B cell (primary cell): Measurements from ENCODE around the gene CCDC91. TPM values are rescaled to one million over a fixed set of nuclear protein-coding genes. Genes with fewer than 3 reads are reported as not detected.
"Not testable (repeated sequence)": the region's sequence is repeated elsewhere in the genome, so short reads cannot be mapped to it uniquely, and the experiment has no call there.

Source experiments
- ATAC-seq: fragments of 200-7000 bp; cut with Tn5 transposase; one replicate; pipeline ENCODE4 v1.10.0; 2021; ENCODE audit warnings: low read depth, mild to moderate bottlenecking, moderate number of reproducible peaks, moderate library complexity
- CTCF ChIA-PET: fragments of 350-600 bp; sonication (Branson Sonifier 250); formaldehyde crosslinking; loops from one replicate; lab custom pipeline; 2021; ENCODE audit warnings: antibody characterized with exemption, inconsistent platforms; lab: Charles Lee
- POLR2A ChIA-PET: fragments of 350-600 bp; sonication (Branson Sonifier 250); formaldehyde crosslinking; loops from one replicate; lab custom pipeline; 2021; ENCODE audit warnings: antibody characterized with exemption; lab: Charles Lee
- DNase-seq: peaks from one replicate; pipeline ENCODE4 v3.0.0; 2013
- H2AFZ ChIP-seq: 2 replicates; pipeline ENCODE4 v1.6.1; 2012; ENCODE audit warnings: mild to moderate bottlenecking, low read depth, low read length; ENCODE audit not compliant: insufficient read depth, poor library complexity, severe bottlenecking
- H3K27ac ChIP-seq, 2 donors: 1 replicate in 1 of 2; 2 replicates in 1 of 2; pipeline ENCODE4 v1.5.1; 2012 to 2013; ENCODE audit warnings: low read length in 2 of 2, mild to moderate bottlenecking in 2 of 2, moderate library complexity in 1 of 2
- H3K27me3 ChIP-seq, 4 experiments: fragments of 200-600 bp in 1 of 4; sonication (generic) in 1 of 4; replicated peaks in 1 of 4; 1 replicate in 2 of 4; 2 replicates in 2 of 4; pipeline versions ENCODE4 v1.6.1 to v1.7.0; 2013 to 2016; ENCODE audit warnings: low read length in 3 of 4, mild to moderate bottlenecking in 2 of 4, mixed read lengths in 1 of 4, moderate library complexity in 1 of 4; ENCODE audit not compliant: insufficient read depth in 4 of 4, control insufficient read depth in 3 of 4; ENCODE audit errors: control extremely low read depth in 1 of 4
- H3K36me3 ChIP-seq, 2 experiments: replicated peaks in 1 of 2; 1 replicate in 1 of 2; 2 replicates in 1 of 2; pipeline versions ENCODE4 v1.6.1 to v1.7.1; 2013; ENCODE audit warnings: low read length in 1 of 2; ENCODE audit not compliant: insufficient read depth in 2 of 2, control insufficient read depth in 1 of 2; ENCODE audit errors: control extremely low read depth in 1 of 2, extremely low read depth in 1 of 2
- H3K4me1 ChIP-seq, 2 donors: fragments of 200-600 bp in 1 of 2; sonication (generic) in 1 of 2; 1 replicate in 1 of 2; 2 replicates in 1 of 2; pipeline versions ENCODE4 v1.5.1 to v1.6.1; 2013 to 2017; ENCODE audit warnings: low read length in 2 of 2; ENCODE audit not compliant: control insufficient read depth in 2 of 2, insufficient read depth in 2 of 2
- H3K4me2 ChIP-seq: replicated peaks from 2 replicates; pipeline ENCODE3; 2012; ENCODE audit warnings: mild to moderate bottlenecking, low read depth, low read length; ENCODE audit not compliant: poor library complexity, severe bottlenecking
- H3K4me3 ChIP-seq, 5 experiments: fragments of 200-600 bp in 1 of 5; sonication (generic) in 1 of 5; 1 replicate in 3 of 5; 2 replicates in 2 of 5; pipeline versions ENCODE4 v1.5.1 to v1.7.0; 2011 to 2016; ENCODE audit warnings: low read length in 4 of 5, mild to moderate bottlenecking in 4 of 5, low read depth in 2 of 5, control low read depth in 1 of 5, moderate library complexity in 1 of 5; ENCODE audit not compliant: insufficient read depth in 1 of 5; ENCODE audit errors: control extremely low read depth in 1 of 5, extremely low read depth in 1 of 5
- H3K79me2 ChIP-seq: fragments of 200-600 bp; sonication (generic); one replicate; pipeline ENCODE4 v1.6.0; 2016; ENCODE audit warnings: low read length; ENCODE audit not compliant: control insufficient read depth, insufficient read depth
- H3K9ac ChIP-seq: fragments of 200-600 bp; sonication (generic); 2 replicates; pipeline ENCODE4 v1.6.1; 2017; ENCODE audit warnings: mild to moderate bottlenecking, low read length, moderate library complexity
- H3K9me3 ChIP-seq, 3 donors: one replicate each; pipeline versions ENCODE4 v1.6.1 to v1.7.1; 2013; ENCODE audit warnings: low read length in 2 of 3; ENCODE audit not compliant: control insufficient read depth in 2 of 3, insufficient read depth in 1 of 3; ENCODE audit errors: control extremely low read depth in 1 of 3
- H4K20me1 ChIP-seq: 2 replicates; pipeline ENCODE4 v1.6.0; 2012; ENCODE audit warnings: mild to moderate bottlenecking, low read length; ENCODE audit not compliant: insufficient read depth, control insufficient read depth, poor library complexity, severe bottlenecking
- H3K27ac Mint-ChIP-seq: one replicate; pipeline ENCODE4 v1.8.0; 2021; ENCODE audit warnings: mixed read lengths
- H3K27me3 Mint-ChIP-seq: one replicate; pipeline ENCODE4 v1.8.0; 2021; ENCODE audit warnings: mixed read lengths
- H3K4me1 Mint-ChIP-seq: one replicate; pipeline ENCODE4 v1.8.0; 2021; ENCODE audit warnings: mixed read lengths
- H3K4me3 Mint-ChIP-seq: one replicate; pipeline ENCODE4 v1.8.0; 2021; ENCODE audit warnings: mixed read lengths
- H3K9me3 Mint-ChIP-seq: one replicate; pipeline ENCODE4 v1.8.0; 2022; ENCODE audit warnings: mixed read lengths; ENCODE audit not compliant: insufficient read depth
- CTCF ChIP-seq: fragments of 200-600 bp; IDR thresholded peaks from one replicate; pipeline ENCODE4 v1.8.0; 2022; ENCODE audit warnings: antibody characterized with exemption, mild to moderate bottlenecking
- EZH2 ChIP-seq: IDR thresholded peaks from 2 replicates; pipeline ENCODE4 v1.6.1; 2012; ENCODE audit warnings: borderline replicate concordance, low read depth, mild to moderate bottlenecking, moderate library complexity, low read length; ENCODE audit not compliant: insufficient read depth, poor library complexity, severe bottlenecking
- WGBS: methylation state at CpG from one replicate; pipeline ENCODE4 v1.1.5; 2013; ENCODE audit warnings: missing lambda C conversion rate; ENCODE audit not compliant: insufficient coverage; 5-methylcytosine and 5-hydroxymethylcytosine counted together
- intact Hi-C: fragments of 100-400 bp; cut with micrococcal nuclease; formaldehyde crosslinking; loops from one replicate; pipeline ENCODE4 v1.10.0; 2022
- polyA plus RNA-seq: library from polyadenylated mRNA; depleted of rRNA; stranded (reverse); fragments of >200 nt; gene quantifications from 2 replicates; pipeline ENCODE4 v1.2.3, GENCODE V29; 2012
- total RNA-seq, 2 donors: library from RNA; stranded (reverse); fragments of 120-200 nt in 1 of 2; gene quantifications; 1 replicate in 1 of 2; 2 replicates in 1 of 2; pipeline versions ENCODE4 v1.2.3 to v1.2.4, GENCODE V29; 2013 to 2022

The CCDC91 gene
- total and polyA plus RNA-seq, 2 donors (not counting 1 experiment from before 2014, with no cell fraction given): 10.9 to 64.8 TPM

GRCh38 chr12:28192125-28192524, 1.9 kb downstream of the CCDC91 start:
- H3K27ac ChIP-seq: no peak overlapping the region
- H3K27ac Mint-ChIP-seq: no peak overlapping the region

GRCh38 chr12:28194621-28195020, 4.4 kb downstream of the CCDC91 start:
- H3K4me3 ChIP-seq, H3K27me3 Mint-ChIP-seq, ATAC-seq, H3K27me3 ChIP-seq, H3K4me2 ChIP-seq, H3K27ac Mint-ChIP-seq, H3K4me3 Mint-ChIP-seq, H3K9me3 Mint-ChIP-seq, intact Hi-C loops, H3K36me3 ChIP-seq, DNase-seq, POLR2A ChIA-PET, H3K9me3 ChIP-seq, H3K9ac ChIP-seq, H3K27ac ChIP-seq, H2AFZ ChIP-seq: not testable (repeated sequence)
- CTCF ChIA-PET: interaction anchor here (0.6 kb wide), 1 partner anchor 23 kb away, joined by 4 read pairs; no protein-coding TSS in a partner anchor
- Histone ChIP-seq H3K4me1 (peaks cover 16 to 17% of the 10 kb centered on the region in 2 donors), H4K20me1 (peaks cover 18% of the 10 kb centered on the region), H3K79me2 (peaks cover 82% of the 10 kb centered on the region)
- H3K4me1 Mint-ChIP-seq: peaks cover 41% of the 10 kb centered on the region
- WGBS: 97% methylated on average over 12 of the region's 12 CpGs

More at GRCh38 chr12:28192125-28192524, 1.9 kb downstream of the CCDC91 start:
- Histone ChIP-seq H3K9me3 (peaks cover 0 to 5% (median 0%) of the 10 kb centered on the region in 3 donors), H4K20me1 (peaks cover 10% of the 10 kb centered on the region), H3K36me3 (peaks cover 0 to 2% of the 10 kb centered on the region in 2 experiments), H3K27me3 (no peaks in the 10 kb centered on the region), H3K4me3 (no peak overlapping the region), H3K79me2 (peaks cover 64% of the 10 kb centered on the region), H2AFZ (no peak overlapping the region), H3K9ac (no peak overlapping the region), H3K4me2 (no peak overlapping the region), H3K4me1 (peaks cover 18 to 22% of the 10 kb centered on the region in 2 donors)
- TF ChIP-seq CTCF: no peak
- no peak for TF ChIP-seq EZH2
- Mint-ChIP-seq H3K27me3 (no peaks in the 10 kb centered on the region), H3K4me3 (no peak overlapping the region), H3K9me3 (no peaks in the 10 kb centered on the region), H3K4me1 (peaks cover 46% of the 10 kb centered on the region)
- ChIA-PET POLR2A (no interaction called here), CTCF (no interaction called here)
- WGBS: 80% methylated on average over 1 of the region's 2 CpGs
- ATAC-seq (no peak), DNase-seq (no peak)
- intact Hi-C loops: no loop called here

- not testable (repeated sequence) for H3K27me3 Mint-ChIP-seq
- peaks cover 68% of the 10 kb centered on the region for H3K79me2 ChIP-seq
These were observed 10.9 kb downstream of the CCDC91 start for GRCh38 chr12:28201136-28201535.

More at GRCh38 chr12:28201136-28201535, 10.9 kb downstream of the CCDC91 start:
- H3K27ac Mint-ChIP-seq, H3K27ac ChIP-seq, ATAC-seq, CTCF ChIA-PET, H3K4me1 ChIP-seq, intact Hi-C loops, H3K36me3 ChIP-seq, DNase-seq, H3K4me2 ChIP-seq, H3K27me3 ChIP-seq, H3K4me3 ChIP-seq, H3K9me3 Mint-ChIP-seq, POLR2A ChIA-PET, H3K9ac ChIP-seq, H3K9me3 ChIP-seq, H2AFZ ChIP-seq, H3K4me3 Mint-ChIP-seq: not testable (repeated sequence)
- peaks cover 24% of the 10 kb centered on the region for H4K20me1 ChIP-seq
- 98% methylated on average over 19 of the region's 30 CpGs for WGBS
- peaks cover 13% of the 10 kb centered on the region for H3K4me1 Mint-ChIP-seq
